ENCODE data around the gene AUTS2. TPM values are rescaled to one million over a fixed set of nuclear protein-coding genes. Genes with fewer than 3 reads are reported as not detected.

AUTS2 gene
- total and polyA plus RNA-seq, 2 of the 8 experiments (the other 6 are each of a cell fraction or from before 2014, with no cell fraction given): 25.9 to 101 TPM

DNA sequence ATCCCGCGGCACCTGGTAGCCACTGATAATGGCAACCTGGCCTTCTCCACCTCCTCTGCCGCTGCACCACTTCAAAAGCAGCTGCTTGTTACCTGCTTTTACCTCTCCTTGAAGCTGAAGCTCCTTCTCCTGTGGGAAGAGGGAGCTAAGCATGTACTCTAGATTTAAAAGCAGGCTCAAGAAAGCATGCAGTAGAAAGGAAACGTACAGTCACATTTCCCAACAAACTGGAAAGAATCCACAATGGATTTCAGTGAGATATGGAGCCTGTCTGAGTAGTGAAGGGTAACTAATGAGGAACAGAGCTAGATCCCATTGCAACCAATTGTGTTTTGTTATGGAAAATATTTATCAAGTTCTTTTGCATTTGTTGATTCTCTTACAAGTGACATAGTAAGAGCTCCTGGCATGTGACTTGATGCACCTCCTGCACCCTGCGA, 1076.3 kb downstream of the AUTS2 start:
- Histone ChIP-seq H3K14ac (ENCODE audit: insufficient read length) (no peak overlapping the region), H2BK20ac (ENCODE audit: low read length) (no peak overlapping the region), H3K36me3 (ENCODE audit: control insufficient read depth in 2 of 4, insufficient read depth in 4 of 4, low read length in 3 of 4) (no peaks in the 10 kb centered on the region), H3K9me3 (ENCODE audit: insufficient read depth in 2 of 2, low read depth in 1 of 2, low read length in 1 of 2) (no peaks in the 10 kb centered on the region), H3K27me3 (replicated peaks in 1 of 4; ENCODE audit: control insufficient read depth in 3 of 4, extremely low read depth in 1 of 4, insufficient read depth in 3 of 4, low read length in 3 of 4) (peaks cover 0 to 10% (median 3%) of the 10 kb centered on the region in 4 experiments; a peak in 5 of 7 replicates), H2AK5ac (ENCODE audit: low read depth, low read length) (no peak overlapping the region), H2AFZ (ENCODE audit: low read length) (no peak overlapping the region), H3K4me3 (ENCODE audit: extremely low read depth in 1 of 4, insufficient read depth in 2 of 4, low read depth in 3 of 4, low read length in 4 of 4) (no peak overlapping the region), H3K79me1 (ENCODE audit: low read depth, low read length) (no peaks in the 10 kb centered on the region), H3K23me2 (ENCODE audit: low read depth, low read length) (no peaks in the 10 kb centered on the region), H3K23ac (ENCODE audit: insufficient read length) (no peak overlapping the region), H4K20me1 (replicated peaks in 1 of 2; ENCODE audit: control insufficient read depth in 1 of 2, insufficient read depth in 2 of 2, low read length in 2 of 2) (no peaks in the 10 kb centered on the region), H3K9ac (replicated peaks in 1 of 4; ENCODE audit: extremely low read depth in 1 of 4, low read depth in 3 of 4, low read length in 3 of 4) (no peak overlapping the region), H2BK12ac (ENCODE audit: low read depth, low read length) (no peak overlapping the region), H3K56ac (replicated peaks; ENCODE audit: insufficient read length, low read depth, low read length) (no peak overlapping the region), H4K91ac (replicated peaks; ENCODE audit: insufficient read length, low read length) (no peak overlapping the region), H3K4me2 (ENCODE audit: insufficient read depth in 1 of 2, low read depth in 2 of 2, low read length in 2 of 2) (no peak overlapping the region), H4K8ac (ENCODE audit: extremely low read depth, insufficient read depth, low read length) (no peak overlapping the region), H2BK120ac (replicated peaks; ENCODE audit: low read depth, low read length) (no peak overlapping the region), H3K4me1 (replicated peaks in 1 of 4; ENCODE audit: control insufficient read depth in 3 of 4, insufficient read depth in 4 of 4, low read length in 3 of 4) (peaks cover 0 to 7% (median 0%) of the 10 kb centered on the region in 4 experiments; a peak in 3 of 7 replicates), H3K18ac (ENCODE audit: extremely low read depth, low read length) (no peak overlapping the region), H2BK5ac (ENCODE audit: low read depth, low read length) (no peak overlapping the region), H4K5ac (ENCODE audit: insufficient read length, low read depth, low read length) (no peak overlapping the region), H3K27ac (ENCODE audit: low read depth, low read length) (no peak overlapping the region), H3K79me2 (ENCODE audit: control insufficient read depth in 1 of 2, insufficient read depth in 2 of 2, low read length in 2 of 2) (no peaks in the 10 kb centered on the region), H3K4ac (replicated peaks; ENCODE audit: insufficient read length, low read depth, low read length) (no peak overlapping the region), H2BK15ac (ENCODE audit: low read length) (no peak overlapping the region)
- no peak for DNase-seq (ENCODE audit: low read depth in 1 of 2, low spot score in 2 of 2)
- no peak for FAIRE-seq
- ChIA-PET CTCF (ENCODE audit: partially characterized antibody) (interaction anchor here (0.6 to 1.9 kb wide), 4 partner anchors 11 to 779 kb away, joined by 3 to 6 read pairs (median 3); no protein-coding TSS in a partner anchor), POLR2A (ENCODE audit: partially characterized antibody) (interaction anchor here (1.2 kb wide), 1 partner anchor 19 kb away, joined by 3 read pairs; no protein-coding TSS in a partner anchor)
- WGBS, 2 experiments (ENCODE audit: extremely low coverage in 1 of 2, insufficient coverage in 1 of 2, insufficient read length in 1 of 2, insufficient replicate concordance in 2 of 2, low coverage in 1 of 2, low lambda C conversion rate in 2 of 2, missing lambda C conversion rate in 1 of 2): 86% methylated on average over 5 of the region's 5 CpGs; no CpG with 5 or more reads in 1 of the 2 experiments
- TF ChIP-seq KDM5A (IDR thresholded peaks at IDR 0.05; ENCODE audit: low read length) (no peak), FOSL1 (IDR thresholded peaks at IDR 0.05; ENCODE audit: insufficient read depth, low read depth, low read length) (no peak), SP4 (IDR thresholded peaks at IDR 0.05; ENCODE audit: low read length) (no peak), TCF12 (IDR thresholded peaks at IDR 0.05; ENCODE audit: low read depth, low read length) (no peak), EZH2 (IDR thresholded peaks at IDR 0.05; ENCODE audit: low read depth, low read length, severe bottlenecking) (no peak), CHD1 (IDR thresholded peaks at IDR 0.05; ENCODE audit: low read depth, low read length) (no peak), POLR2A (IDR thresholded peaks at IDR 0.05; ENCODE audit: control extremely low read depth in 1 of 2, low read depth in 2 of 2, low read length in 2 of 2) (no peak), CHD2 (IDR thresholded peaks at IDR 0.05; ENCODE audit: low read length) (no peak), HDAC6 (IDR thresholded peaks at IDR 0.05; ENCODE audit: low read depth, low read length) (no peak), RNF2 (IDR thresholded peaks at IDR 0.05; ENCODE audit: borderline replicate concordance, low read depth, low read length, missing control alignments, poor library complexity, severe bottlenecking) (no peak)
- TF ChIP-seq, protein P1, sequence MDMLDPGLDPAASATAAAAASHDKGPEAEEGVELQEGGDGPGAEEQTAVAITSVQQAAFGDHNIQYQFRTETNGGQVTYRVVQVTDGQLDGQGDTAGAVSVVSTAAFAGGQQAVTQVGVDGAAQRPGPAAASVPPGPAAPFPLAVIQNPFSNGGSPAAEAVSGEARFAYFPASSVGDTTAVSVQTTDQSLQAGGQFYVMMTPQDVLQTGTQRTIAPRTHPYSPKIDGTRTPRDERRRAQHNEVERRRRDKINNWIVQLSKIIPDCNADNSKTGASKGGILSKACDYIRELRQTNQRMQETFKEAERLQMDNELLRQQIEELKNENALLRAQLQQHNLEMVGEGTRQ (IDR thresholded peaks at IDR 0.05; ENCODE audit: low read length): no peak
